Heart left ventricle (tissue), 16 donors: ENCODE results near the gene TRAPPC14. TPM values are rescaled to one million over a fixed set of nuclear protein-coding genes. Genes with fewer than 3 reads are reported as not detected.
"Not testable (repeated sequence)": the region's sequence is repeated elsewhere in the genome, so short reads cannot be mapped to it uniquely, and the experiment has no call there.

Experiments
- ATAC-seq, 4 donors: fragments of 200-7000 bp; cut with Tn5 transposase; one replicate each; pipeline ENCODE4 v1.9.1; 2020 to 2022; ENCODE audit warnings: moderate library complexity in 4 of 4, mild to moderate bottlenecking in 3 of 4, moderate number of reproducible peaks in 1 of 4
- DNase-seq, 5 donors: peaks; one replicate each; pipeline ENCODE4 v3.0.0-alpha.2; 2020
- H3K27ac ChIP-seq, 12 donors: fragments of 200-600 bp; sonication (generic) in 4 of 12; one replicate each; pipeline versions ENCODE4 v1.5.0 to v1.8.0; 2016 to 2022; ENCODE audit warnings: mild to moderate bottlenecking in 2 of 12
- H3K27me3 ChIP-seq, 9 donors: fragments of 200-600 bp; sonication (generic) in 2 of 9; one replicate each; pipeline versions ENCODE4 v1.5.1 to v1.8.0; 2016 to 2022; ENCODE audit warnings: mild to moderate bottlenecking in 3 of 9
- H3K36me3 ChIP-seq, 9 donors: fragments of 200-600 bp; sonication (generic) in 2 of 9; one replicate each; pipeline versions ENCODE4 v1.5.0 to v1.8.0; 2018 to 2022; ENCODE audit warnings: mild to moderate bottlenecking in 2 of 9
- H3K4me1 ChIP-seq, 12 donors: fragments of 200-600 bp; sonication (generic) in 4 of 12; one replicate each; pipeline versions ENCODE4 v1.5.0 to v1.8.0; 2016 to 2022; ENCODE audit warnings: mild to moderate bottlenecking in 3 of 12
- H3K4me3 ChIP-seq, 12 donors: fragments of 200-600 bp; sonication (generic) in 4 of 12; one replicate each; pipeline versions ENCODE4 v1.5.0 to v1.8.0; 2017 to 2022; ENCODE audit warnings: mild to moderate bottlenecking in 9 of 12, moderate library complexity in 4 of 12
- H3K9me3 ChIP-seq, 12 donors: fragments of 200-600 bp; sonication (generic) in 4 of 12; one replicate each; pipeline versions ENCODE4 v1.5.0 to v1.8.0; 2016 to 2022; ENCODE audit warnings: mild to moderate bottlenecking in 1 of 12
- POLR2A ChIP-seq, 2 donors: fragments of 450-650 bp; IDR thresholded peaks; one replicate each; pipeline ENCODE4 v1.6.1; 2017; ENCODE audit warnings: antibody characterized with exemption in 2 of 2, mild to moderate bottlenecking in 2 of 2, moderate library complexity in 2 of 2
- WGBS, 4 donors: extraction: QIAGEN DNeasy Blood & Tissue Kit in 2 of 4; methylation state at CpG; one replicate each; pipeline versions ENCODE4 v1.1.5 to v1.1.7; 2013 to 2018; 5-methylcytosine and 5-hydroxymethylcytosine counted together
- intact Hi-C, 10 donors: fragments of 100-400 bp; cut with DNase I; formaldehyde crosslinking; loops; one replicate each; pipeline versions ENCODE4 v1.11.1 to v1.14.2; 2022
- polyA plus RNA-seq, 2 donors: library from polyadenylated mRNA; stranded (reverse); fragments of 200-250 nt; gene quantifications; one replicate each; pipeline ENCODE4 v1.2.3, GENCODE V29; 2013
- total RNA-seq, 9 donors: library from RNA; depleted of rRNA in 2 of 9; stranded (reverse); fragments of >200 nt in 2 of 9; fragmentation: NEBNext Ultra II Directional in 3 of 9; extraction: Animal tissue kit (Norgen Biotek cat#: 25700) in 3 of 9; gene quantifications; one replicate each; pipeline versions ENCODE4 v1.1.0 to v1.2.4, GENCODE V29; 2016 to 2023
- TF ChIP-seq, protein P1 (sequence below), 12 donors: fragments of 200-600 bp; sonication (generic) in 4 of 12; IDR thresholded peaks; one replicate each; pipeline versions ENCODE4 v1.5.0 to v1.8.0; 2018 to 2022; ENCODE audit warnings: antibody characterized with exemption in 12 of 12, mild to moderate bottlenecking in 5 of 12
- donor health status: ischemic (EF 13 %, LVEDD 7.1; RV severe dilation, severe dysfunction).
- donor health status: healthy with polysubstance abuse.
- donor health status: DM: no; HTN: yes; CAD: no.
- donor health status: DM: no; HTN: no; CAD: no.
- donor health status: ischemic (EF 25% LVEDD 6.9; RV normal size, moderate dysfunction).
- donor health status: ischemic (EF 25% LVEDD 5.7; RV mildly dilated, moderate dysfunction).
- donor health status: healthy.
- donor health status: DM: yes; HTN: yes; CAD: no.
- donor health status: ischemic (EF 35%, LVEDD 5.7; RV mildly dilated, moderate dysfunction).
- donor health status: nonischemic (EF 11% LVEDD 7.7; RV severe dilation, severe dysfunction).
- donor health status: DM: yes; HTN: yes; CAD: no.
- donor health status: PGD.
- donor health status: ischemic (EF 29% LVEDD 5.4; RV normal size, mild dysfunction).
- donor health status: nonischemic (EF 23%, LVEDD 6.1; RV moderate dilation, normal function).

Gene TRAPPC14
- total and polyA plus RNA-seq, 11 donors = 4.0 to 14.9 (median 7.4) TPM

DNA sequence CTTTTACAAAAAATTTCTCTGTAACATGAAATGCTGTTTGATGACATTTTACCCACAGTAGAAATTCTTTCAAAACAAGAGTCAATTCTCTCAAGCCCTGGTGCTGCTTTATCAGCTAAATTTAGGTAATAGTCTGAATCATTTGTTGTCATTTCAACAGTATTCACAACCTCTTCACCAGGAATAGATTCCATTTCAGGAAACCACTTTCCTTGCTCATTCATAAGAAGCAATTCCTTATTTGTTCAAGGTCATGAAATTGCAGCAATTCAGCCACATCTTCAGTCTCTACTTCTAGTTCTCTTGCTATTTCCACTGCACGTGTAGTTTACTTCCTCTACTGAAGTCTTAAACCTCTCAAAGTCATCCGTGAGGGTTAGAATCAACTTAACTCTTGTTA is 33.3 kb upstream of the TRAPPC14 start:
- peaks cover 0 to 13% (median 0%) of the 10 kb centered on the region in 12 donors for H3K4me1 ChIP-seq
- no peak for DNase-seq
- no peak for ATAC-seq
- no peak overlapping the region for H3K4me3 ChIP-seq
- WGBS, 4 donors = 61 to 68% (median 67%) methylated on average over 2 of the region's 2 CpGs
- no peak overlapping the region for H3K27ac ChIP-seq
- no peaks in the 10 kb centered on the region for H3K36me3 ChIP-seq
- no peaks in the 10 kb centered on the region for H3K27me3 ChIP-seq
- H3K9me3 ChIP-seq = no peaks in the 10 kb centered on the region
- TF ChIP-seq, protein P1, sequence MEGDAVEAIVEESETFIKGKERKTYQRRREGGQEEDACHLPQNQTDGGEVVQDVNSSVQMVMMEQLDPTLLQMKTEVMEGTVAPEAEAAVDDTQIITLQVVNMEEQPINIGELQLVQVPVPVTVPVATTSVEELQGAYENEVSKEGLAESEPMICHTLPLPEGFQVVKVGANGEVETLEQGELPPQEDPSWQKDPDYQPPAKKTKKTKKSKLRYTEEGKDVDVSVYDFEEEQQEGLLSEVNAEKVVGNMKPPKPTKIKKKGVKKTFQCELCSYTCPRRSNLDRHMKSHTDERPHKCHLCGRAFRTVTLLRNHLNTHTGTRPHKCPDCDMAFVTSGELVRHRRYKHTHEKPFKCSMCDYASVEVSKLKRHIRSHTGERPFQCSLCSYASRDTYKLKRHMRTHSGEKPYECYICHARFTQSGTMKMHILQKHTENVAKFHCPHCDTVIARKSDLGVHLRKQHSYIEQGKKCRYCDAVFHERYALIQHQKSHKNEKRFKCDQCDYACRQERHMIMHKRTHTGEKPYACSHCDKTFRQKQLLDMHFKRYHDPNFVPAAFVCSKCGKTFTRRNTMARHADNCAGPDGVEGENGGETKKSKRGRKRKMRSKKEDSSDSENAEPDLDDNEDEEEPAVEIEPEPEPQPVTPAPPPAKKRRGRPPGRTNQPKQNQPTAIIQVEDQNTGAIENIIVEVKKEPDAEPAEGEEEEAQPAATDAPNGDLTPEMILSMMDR (IDR thresholded peaks at IDR 0.05) = no peak
- no peak for TF ChIP-seq POLR2A (IDR thresholded peaks at IDR 0.05)
- intact Hi-C loops = no loop called here

GRCh38 chr7:100190048-100190711 is 31.7 kb upstream of the TRAPPC14 start:
- no peak overlapping the region for H3K27ac ChIP-seq
- H3K36me3 ChIP-seq = no peaks in the 10 kb centered on the region
- peaks cover 0 to 13% (median 0%) of the 10 kb centered on the region in 12 donors for H3K4me1 ChIP-seq
- H3K9me3 ChIP-seq = no peaks in the 10 kb centered on the region
- intact Hi-C loops = no loop called here
- H3K27me3 ChIP-seq = no peaks in the 10 kb centered on the region
- TF ChIP-seq, protein P1 (IDR thresholded peaks at IDR 0.05) = peak in 9 of 12 donors; percentile 14 to 45 (median 31)
- no peak for TF ChIP-seq POLR2A (IDR thresholded peaks at IDR 0.05)
- WGBS, 4 donors = 66 to 73% (median 69%) methylated on average over 4 of the region's 4 CpGs
- ATAC-seq (no peak), DNase-seq (no peak)
- no peak overlapping the region for H3K4me3 ChIP-seq

- 66 to 82% (median 77%) methylated on average over 3 of the region's 3 CpGs for WGBS, 4 donors
- intact Hi-C loops = no loop called here
- Histone ChIP-seq H3K36me3 (no peaks in the 10 kb centered on the region), H3K9me3 (no peaks in the 10 kb centered on the region), H3K4me3 (no peak overlapping the region), H3K4me1 (peaks cover 0 to 13% (median 0%) of the 10 kb centered on the region in 12 donors), H3K27ac (no peak overlapping the region), H3K27me3 (no peaks in the 10 kb centered on the region)
- DNase-seq (no peak), ATAC-seq (no peak)
- TF ChIP-seq POLR2A (IDR thresholded peaks at IDR 0.05) = no peak
- TF ChIP-seq, protein P1 (IDR thresholded peaks at IDR 0.05) = no peak
Observed at GRCh38 chr7:100189061-100189460, 30.5 kb upstream of the TRAPPC14 start.

DNA sequence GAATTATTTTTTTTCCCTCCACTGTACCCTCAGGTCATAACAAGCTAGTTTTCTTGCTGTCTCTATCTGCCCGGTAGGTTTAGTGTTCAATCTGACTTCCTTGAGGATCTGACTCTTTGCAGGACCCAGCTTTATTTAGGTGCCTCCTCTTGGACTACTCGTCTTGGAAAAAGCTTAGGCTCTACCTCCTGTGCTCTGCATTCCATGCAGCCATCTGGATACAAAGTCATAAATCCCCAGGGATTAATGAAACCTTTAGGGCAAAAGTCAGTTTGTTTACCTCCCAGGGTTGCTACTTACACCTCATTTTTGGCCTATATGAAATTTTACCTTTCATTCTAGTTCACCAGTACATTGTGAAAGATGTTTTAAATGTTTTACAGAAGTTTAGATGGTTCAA is 27.2 kb upstream of the TRAPPC14 start:
- intact Hi-C loops = no loop called here
- WGBS, 4 donors = 67 to 74% (median 71%) methylated on average over 2 of the region's 2 CpGs
- ATAC-seq (no peak), DNase-seq (no peak)
- Histone ChIP-seq H3K4me1 (peaks cover 0 to 7% (median 0%) of the 10 kb centered on the region in 12 donors), H3K9me3 (no peaks in the 10 kb centered on the region), H3K27ac (no peak overlapping the region), H3K4me3 (no peak overlapping the region), H3K27me3 (peaks cover 0 to 19% (median 0%) of the 10 kb centered on the region in 9 donors), H3K36me3 (no peaks in the 10 kb centered on the region)
- TF ChIP-seq, protein P1 (IDR thresholded peaks at IDR 0.05) = no peak
- TF ChIP-seq POLR2A (IDR thresholded peaks at IDR 0.05) = no peak

- H3K9me3 ChIP-seq, H3K4me1 ChIP-seq, H3K36me3 ChIP-seq, H3K27ac ChIP-seq, ATAC-seq, intact Hi-C loops, DNase-seq, H3K4me3 ChIP-seq: not testable (repeated sequence)
- peaks cover 0 to 19% (median 0%) of the 10 kb centered on the region in 9 donors for H3K27me3 ChIP-seq
- WGBS, 4 donors = 91 to 95% (median 93%) methylated on average over 6 of the region's 6 CpGs
Observed at GRCh38 chr7:100183090-100183489, 24.6 kb upstream of the TRAPPC14 start.

DNA sequence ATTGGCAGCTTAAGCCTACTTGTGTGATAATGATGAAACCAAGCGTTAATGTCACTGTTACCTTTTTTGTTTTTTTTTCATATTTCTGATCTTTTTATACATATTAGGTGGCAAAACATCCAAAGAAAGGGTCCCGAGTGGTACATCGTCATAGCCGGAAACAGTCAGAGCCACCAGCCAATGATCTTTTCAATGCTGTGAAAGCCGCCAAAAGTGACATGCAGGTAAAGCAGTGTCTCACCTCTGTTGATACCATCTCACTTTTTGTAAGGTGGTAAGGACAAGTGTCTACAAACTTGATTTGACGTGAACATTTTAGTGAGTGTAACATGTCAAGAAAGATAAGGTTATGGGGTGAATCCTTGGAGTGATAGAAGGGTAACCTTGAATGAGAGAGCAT is 24.1 kb upstream of the TRAPPC14 start:
- H3K27ac ChIP-seq, DNase-seq, ATAC-seq, H3K4me1 ChIP-seq, H3K36me3 ChIP-seq, H3K4me3 ChIP-seq, H3K9me3 ChIP-seq, intact Hi-C loops: not testable (repeated sequence)
- peaks cover 0 to 19% (median 0%) of the 10 kb centered on the region in 9 donors for H3K27me3 ChIP-seq
- 78 to 91% (median 83%) methylated on average over 6 of the region's 6 CpGs for WGBS, 4 donors

- H3K27me3 ChIP-seq = peaks cover 0 to 19% (median 0%) of the 10 kb centered on the region in 9 donors
- H3K36me3 ChIP-seq, H3K9me3 ChIP-seq, intact Hi-C loops, H3K4me3 ChIP-seq, H3K27ac ChIP-seq, DNase-seq, ATAC-seq: not testable (repeated sequence)
- 94 to 97% (median 95%) methylated on average over 3 of the region's 3 CpGs for WGBS, 4 donors
- peaks cover 0 to 16% (median 8%) of the 10 kb centered on the region in 12 donors for H3K4me1 ChIP-seq
Observed at GRCh38 chr7:100180084-100180483, 21.6 kb upstream of the TRAPPC14 start.
